Measurements from ENCODE around the gene AUP1. TPM values are rescaled to one million over a fixed set of nuclear protein-coding genes. Genes with fewer than 3 reads are reported as not detected.

The AUP1 gene
- total RNA-seq, 4 donors from 2014 or later: 79.9 to 142 (median 105) TPM

DNA sequence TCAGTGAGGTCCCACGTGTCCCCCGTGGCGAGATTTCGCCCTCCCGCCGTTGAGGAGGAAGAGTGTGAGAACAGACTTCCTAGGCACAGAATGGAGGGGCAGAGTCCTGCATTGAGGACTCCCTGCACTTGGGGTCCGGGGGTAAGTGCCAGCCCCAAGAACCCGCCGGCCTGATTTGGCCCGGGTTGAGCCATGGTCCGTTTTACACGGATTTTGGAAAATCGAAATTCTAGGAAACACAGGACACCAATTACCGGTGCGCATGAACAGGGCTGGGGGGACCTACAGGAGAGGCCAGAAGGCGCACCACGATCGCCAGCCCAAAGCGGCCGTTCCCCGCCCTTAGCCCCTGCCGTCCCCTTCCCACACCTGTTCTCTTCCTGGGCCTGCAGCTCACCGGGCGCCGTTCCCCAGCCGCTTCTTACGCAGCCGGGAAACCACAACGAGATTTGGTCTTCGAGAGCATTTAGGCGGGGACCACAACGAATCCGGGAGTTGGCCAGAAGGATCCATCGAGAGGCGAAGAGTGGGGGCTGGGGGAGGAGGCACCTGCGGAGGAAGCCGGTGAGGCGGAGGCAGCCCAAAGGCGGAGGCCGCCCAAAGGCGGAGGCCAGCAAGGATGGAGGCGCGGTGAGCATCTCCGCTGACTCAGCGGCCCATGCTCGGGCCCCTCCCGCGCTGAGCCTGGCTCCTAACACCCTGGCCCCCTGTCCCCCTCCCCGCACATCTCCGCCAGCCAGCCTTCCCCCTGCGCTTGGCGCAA lies 15.7 kb downstream of the AUP1 start:
- peaks cover 14 to 39% (median 29%) of the 10 kb centered on the region in 3 donors for H3K4me1 ChIP-seq
- no peaks in the 10 kb centered on the region for H3K9me3 ChIP-seq
- no peak for DNase-seq
- H3K27ac ChIP-seq: no peak overlapping the region
- H3K36me3 ChIP-seq: no peaks in the 10 kb centered on the region
- peak overlapping the region in 1 of 4 donors; percentile 60 for H3K4me3 ChIP-seq
- TF ChIP-seq POLR2A (IDR thresholded peaks at IDR 0.05): no peak
- TF ChIP-seq, protein P1, sequence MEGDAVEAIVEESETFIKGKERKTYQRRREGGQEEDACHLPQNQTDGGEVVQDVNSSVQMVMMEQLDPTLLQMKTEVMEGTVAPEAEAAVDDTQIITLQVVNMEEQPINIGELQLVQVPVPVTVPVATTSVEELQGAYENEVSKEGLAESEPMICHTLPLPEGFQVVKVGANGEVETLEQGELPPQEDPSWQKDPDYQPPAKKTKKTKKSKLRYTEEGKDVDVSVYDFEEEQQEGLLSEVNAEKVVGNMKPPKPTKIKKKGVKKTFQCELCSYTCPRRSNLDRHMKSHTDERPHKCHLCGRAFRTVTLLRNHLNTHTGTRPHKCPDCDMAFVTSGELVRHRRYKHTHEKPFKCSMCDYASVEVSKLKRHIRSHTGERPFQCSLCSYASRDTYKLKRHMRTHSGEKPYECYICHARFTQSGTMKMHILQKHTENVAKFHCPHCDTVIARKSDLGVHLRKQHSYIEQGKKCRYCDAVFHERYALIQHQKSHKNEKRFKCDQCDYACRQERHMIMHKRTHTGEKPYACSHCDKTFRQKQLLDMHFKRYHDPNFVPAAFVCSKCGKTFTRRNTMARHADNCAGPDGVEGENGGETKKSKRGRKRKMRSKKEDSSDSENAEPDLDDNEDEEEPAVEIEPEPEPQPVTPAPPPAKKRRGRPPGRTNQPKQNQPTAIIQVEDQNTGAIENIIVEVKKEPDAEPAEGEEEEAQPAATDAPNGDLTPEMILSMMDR (IDR thresholded peaks at IDR 0.05): no peak
- 5 to 13% methylated on average over 3 to 30 of the region's 52 CpGs for WGBS, 2 donors
- peaks cover 41 to 98% (median 48%) of the 10 kb centered on the region in 4 donors for H3K27me3 ChIP-seq
- intact Hi-C loops (cut with DNase I): no loop called here

DNA sequence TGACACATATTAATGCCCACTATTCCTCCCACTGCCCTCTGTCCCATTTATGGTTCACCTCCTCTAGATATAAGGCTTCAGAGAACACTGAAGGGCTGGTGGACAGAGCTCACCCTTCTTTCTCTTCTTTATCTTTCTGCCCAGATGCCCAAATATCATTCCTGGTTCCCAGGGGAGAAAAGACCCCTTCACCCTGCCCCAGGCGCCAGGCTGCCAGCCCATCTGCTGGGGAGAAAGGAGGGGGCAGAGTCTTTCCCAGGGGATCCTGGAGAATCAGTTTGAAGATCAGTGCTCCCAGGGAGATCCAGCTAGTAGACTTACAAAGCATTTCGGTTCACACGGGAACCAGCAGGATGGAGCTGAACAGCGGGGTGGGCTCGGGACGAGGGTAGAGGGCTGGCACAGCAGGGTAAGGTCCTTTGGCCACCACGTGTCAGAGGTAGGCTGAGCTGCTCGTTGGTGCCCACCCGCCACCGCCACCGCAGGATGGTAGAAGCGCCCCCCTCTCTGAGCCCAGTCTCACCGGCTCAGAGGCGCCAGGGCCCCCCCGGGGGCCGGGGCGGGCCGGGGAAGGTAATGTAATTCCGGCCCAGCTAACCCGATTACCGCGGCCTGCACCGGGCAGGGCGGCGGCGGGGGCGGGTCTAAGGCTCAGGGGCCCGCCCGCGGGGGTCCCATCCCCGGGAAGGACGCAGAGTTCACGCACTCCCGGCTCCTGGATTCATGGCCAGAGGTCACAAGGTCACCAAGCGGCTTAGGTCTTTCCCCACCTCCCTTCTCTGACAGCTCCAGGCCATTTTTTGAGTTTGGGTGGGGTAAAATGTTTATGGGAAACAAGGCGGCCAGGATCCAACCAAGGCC lies 16.5 kb downstream of the AUP1 start:
- DNase-seq: no peak
- Histone ChIP-seq H3K4me3 (no peak overlapping the region), H3K36me3 (no peaks in the 10 kb centered on the region), H3K27ac (no peak overlapping the region), H3K27me3 (peaks cover 41 to 97% (median 48%) of the 10 kb centered on the region in 4 donors), H3K4me1 (peaks cover 19 to 45% (median 33%) of the 10 kb centered on the region in 3 donors), H3K9me3 (no peaks in the 10 kb centered on the region)
- intact Hi-C loops (cut with DNase I): no loop called here
- TF ChIP-seq, protein P1 (IDR thresholded peaks at IDR 0.05): no peak
- TF ChIP-seq POLR2A (IDR thresholded peaks at IDR 0.05): no peak
- WGBS, 2 donors: 8% methylated on average over 4 of the region's 36 CpGs; no CpG with 5 or more reads in 1 of the 2 donors

DNA sequence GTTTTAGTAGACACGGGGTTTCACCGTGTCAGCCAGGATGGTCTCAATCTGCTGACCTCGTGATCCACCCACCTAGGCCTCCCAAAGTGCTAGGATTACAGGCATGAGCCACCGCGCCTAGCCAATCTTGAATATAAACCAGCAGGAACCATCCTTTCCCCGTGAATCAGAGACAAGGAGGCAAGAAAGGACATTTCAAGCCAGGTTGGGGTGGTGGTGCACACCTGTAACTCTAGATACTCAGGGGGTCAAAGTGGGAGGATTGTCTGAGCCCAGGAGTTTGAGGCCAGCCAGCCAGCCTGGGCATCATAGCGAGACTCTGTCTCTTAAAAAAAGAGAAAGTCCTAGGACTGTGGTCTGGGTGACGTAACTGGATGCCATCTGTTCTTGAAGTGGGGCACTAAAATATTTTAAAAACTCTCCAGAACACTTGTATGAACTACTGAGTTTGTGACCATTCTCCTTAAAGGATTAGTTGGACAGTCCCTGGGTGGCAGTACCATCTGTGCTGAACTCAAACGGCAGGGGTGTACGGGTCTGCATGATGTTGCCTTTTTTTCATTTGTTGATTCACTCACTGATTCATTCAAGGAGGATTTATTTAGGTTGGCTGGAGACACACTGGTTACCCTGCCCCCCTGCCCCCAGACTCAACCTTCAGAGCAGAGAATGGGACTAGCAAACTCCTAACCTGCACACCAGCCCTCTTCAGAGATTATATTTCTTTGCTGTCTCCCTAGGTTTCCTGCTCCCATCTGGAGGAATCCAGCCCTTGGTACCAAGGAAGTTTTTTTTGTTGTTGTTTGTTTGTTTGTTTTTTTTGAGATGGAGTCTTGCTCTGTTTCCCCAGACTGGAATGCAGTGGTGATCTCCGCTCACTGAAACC lies 18.2 kb downstream of the AUP1 start:
- intact Hi-C loops (cut with DNase I): no loop called here
- peaks cover 38 to 81% (median 44%) of the 10 kb centered on the region in 4 donors for H3K27me3 ChIP-seq
- H3K27ac ChIP-seq: no peak overlapping the region
- no peaks in the 10 kb centered on the region for H3K9me3 ChIP-seq
- 49 to 50% methylated on average over 5 of the region's 11 CpGs for WGBS, 2 donors
- H3K36me3 ChIP-seq: peaks cover 0 to 1% (median 0%) of the 10 kb centered on the region in 3 donors
- TF ChIP-seq, protein P1 (IDR thresholded peaks at IDR 0.05): no peak
- TF ChIP-seq POLR2A (IDR thresholded peaks at IDR 0.05): no peak
- H3K4me1 ChIP-seq: peaks cover 27 to 50% (median 38%) of the 10 kb centered on the region in 3 donors
- no peak for DNase-seq
- no peak overlapping the region for H3K4me3 ChIP-seq

DNA sequence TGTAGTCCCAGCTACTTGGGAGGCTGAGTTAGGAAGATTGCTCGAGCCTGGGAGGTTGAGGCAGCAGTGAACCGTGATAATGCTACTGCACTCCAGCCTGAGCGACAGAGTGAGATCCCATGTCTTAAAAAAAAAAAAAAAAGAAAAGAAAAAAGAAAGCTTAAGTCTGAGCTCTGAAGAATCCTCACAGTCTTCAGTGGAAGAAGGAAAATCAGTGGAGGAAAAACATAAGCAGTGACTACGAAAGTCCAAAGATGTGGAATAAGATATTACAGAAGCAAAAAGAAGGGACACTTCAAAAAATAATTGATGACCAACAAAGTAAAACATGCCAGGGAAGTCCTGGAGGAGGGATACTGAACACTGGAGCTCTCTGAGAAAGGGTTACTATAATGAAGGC lies 19.2 kb downstream of the AUP1 start:
- Histone ChIP-seq H3K36me3 (peaks cover 0 to 12% (median 9%) of the 10 kb centered on the region in 3 donors), H3K4me1 (peaks cover 35 to 50% (median 37%) of the 10 kb centered on the region in 3 donors), H3K27ac (no peak overlapping the region), H3K4me3 (no peak overlapping the region), H3K9me3 (no peaks in the 10 kb centered on the region), H3K27me3 (peaks cover 27 to 70% (median 36%) of the 10 kb centered on the region in 4 donors)
- intact Hi-C loops (cut with DNase I): no loop called here
- DNase-seq: no peak
- TF ChIP-seq, protein P1 (IDR thresholded peaks at IDR 0.05): no peak
- no peak for TF ChIP-seq POLR2A (IDR thresholded peaks at IDR 0.05)
- WGBS, 2 donors: 74 to 81% methylated on average over 4 of the region's 4 CpGs

All from esophagus squamous epithelium (tissue), 5 donors.